ENCODE data around the gene SLC9A9.

The SLC9A9 gene

DNA sequence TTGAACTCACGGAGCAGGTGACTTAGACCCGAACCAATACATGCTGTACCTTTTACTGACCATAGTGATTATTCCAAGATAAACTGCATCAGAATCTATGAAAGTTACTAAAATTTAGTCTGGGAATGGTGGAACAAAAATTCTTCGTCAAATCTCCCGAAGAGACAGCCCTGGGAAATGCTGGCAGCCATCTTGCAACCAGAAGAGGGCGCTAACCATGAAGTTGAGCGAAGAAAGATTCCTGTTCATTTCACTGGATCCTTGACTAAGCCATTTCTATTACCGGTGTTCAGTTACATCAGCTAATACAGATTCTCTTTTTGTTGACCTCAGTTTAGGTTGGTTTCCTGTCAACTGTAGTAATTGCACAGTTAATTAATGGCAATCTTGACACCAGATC, 199.6 kb downstream of the SLC9A9 start:
- Mint-ChIP-seq H3K27ac (no peak overlapping the region), H3K27me3 (no peaks in the 10 kb centered on the region), H3K4me3 (no peak overlapping the region), H3K36me3 (ENCODE audit: low read depth) (peaks cover 10% of the 10 kb centered on the region), H3K9me3 (no peaks in the 10 kb centered on the region), H3K4me1 (ENCODE audit: low read depth) (peaks cover 11% of the 10 kb centered on the region)
- intact Hi-C loops (cut with micrococcal nuclease): no loop called here

DNA sequence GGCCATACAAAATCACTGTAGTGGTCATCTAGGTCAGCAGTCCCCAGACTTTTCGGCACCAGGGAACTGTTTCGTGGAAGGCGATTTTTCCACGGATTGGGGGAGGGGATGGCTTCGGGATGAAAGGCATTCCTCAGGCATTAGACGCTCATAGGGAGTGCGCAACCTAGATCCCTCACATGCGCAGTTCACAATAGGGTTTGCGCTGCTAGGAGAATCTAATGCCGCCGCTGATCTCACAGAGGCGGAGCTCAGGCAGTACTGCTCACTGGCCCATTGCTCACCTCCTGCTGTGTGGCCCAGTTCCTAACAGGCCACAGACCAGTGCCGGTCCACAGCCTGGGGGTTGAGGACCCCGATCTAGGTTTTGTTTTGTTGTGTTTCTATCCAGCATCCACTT, 200.1 kb downstream of the SLC9A9 start:
- Mint-ChIP-seq H3K27me3 (no peaks in the 10 kb centered on the region), H3K9me3 (no peaks in the 10 kb centered on the region), H3K4me3 (no peak overlapping the region), H3K36me3 (ENCODE audit: low read depth) (peaks cover 10% of the 10 kb centered on the region), H3K27ac (no peak overlapping the region), H3K4me1 (ENCODE audit: low read depth) (peaks cover 11% of the 10 kb centered on the region)
- intact Hi-C loops (cut with micrococcal nuclease): no loop called here

- Mint-ChIP-seq H3K27me3 (no peaks in the 10 kb centered on the region), H3K4me3 (no peak overlapping the region), H3K4me1 (ENCODE audit: low read depth) (peaks cover 5% of the 10 kb centered on the region), H3K9me3 (peaks cover 5% of the 10 kb centered on the region), H3K36me3 (ENCODE audit: low read depth) (peaks cover 6% of the 10 kb centered on the region), H3K27ac (no peak overlapping the region)
- intact Hi-C loops (cut with micrococcal nuclease): loop anchor here (2.0 to 5.0 kb wide), 2 partner anchors 210 to 527 kb away; partner anchors contain the start of gene CHST2
Measured at GRCh38 chr3:143644370-143645089, 203.7 kb downstream of the SLC9A9 start.

GRCh38 chr3:143643905-143644304, 204.4 kb downstream of the SLC9A9 start:
- Mint-ChIP-seq H3K4me3 (no peak overlapping the region), H3K9me3 (peaks cover 5% of the 10 kb centered on the region), H3K36me3 (ENCODE audit: low read depth) (peaks cover 6% of the 10 kb centered on the region), H3K27ac (no peak overlapping the region), H3K4me1 (ENCODE audit: low read depth) (peaks cover 5% of the 10 kb centered on the region), H3K27me3 (no peaks in the 10 kb centered on the region)
- intact Hi-C loops (cut with micrococcal nuclease): loop anchor here (2.0 to 5.0 kb wide), 2 partner anchors 209 to 527 kb away; partner anchors contain the start of gene CHST2

DNA sequence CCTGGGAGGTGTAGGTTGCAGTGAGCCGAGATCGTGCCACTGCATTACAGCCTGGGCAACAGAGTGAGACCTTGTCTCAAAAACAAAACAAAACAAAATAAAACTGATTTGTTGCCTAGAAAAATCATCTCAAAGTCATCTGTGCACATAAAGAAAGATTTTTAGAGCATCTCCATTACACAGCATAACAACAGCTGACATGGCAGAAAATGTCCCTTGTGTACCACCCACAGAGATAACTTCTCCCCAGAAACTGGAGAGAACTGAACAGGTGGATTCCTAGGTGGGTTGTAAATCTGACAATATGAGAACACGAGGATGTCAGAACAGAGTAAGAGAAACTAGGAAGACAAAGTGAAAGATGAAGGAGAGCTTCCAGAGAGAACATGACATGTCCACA, 207.5 kb downstream of the SLC9A9 start:
- Mint-ChIP-seq H3K9me3 (peaks cover 15% of the 10 kb centered on the region), H3K4me1 (ENCODE audit: low read depth) (peaks cover 5% of the 10 kb centered on the region), H3K4me3 (no peak overlapping the region), H3K36me3 (ENCODE audit: low read depth) (peaks cover 6% of the 10 kb centered on the region), H3K27ac (no peak overlapping the region), H3K27me3 (no peaks in the 10 kb centered on the region)
- intact Hi-C loops (cut with micrococcal nuclease): loop anchor here (5.0 kb wide), 1 partner anchor 523 kb away; the partner anchor contains the start of gene CHST2

- H3K9me3 Mint-ChIP-seq: peaks cover 15% of the 10 kb centered on the region
- H3K4me1 Mint-ChIP-seq (ENCODE audit: low read depth): no peaks in the 10 kb centered on the region
- H3K27ac Mint-ChIP-seq: no peak overlapping the region
- intact Hi-C loops (cut with micrococcal nuclease): no loop called here
- no peak overlapping the region for H3K4me3 Mint-ChIP-seq
- H3K27me3 Mint-ChIP-seq: no peaks in the 10 kb centered on the region
- peaks cover 8% of the 10 kb centered on the region for H3K36me3 Mint-ChIP-seq (ENCODE audit: low read depth)
Measured at GRCh38 chr3:143637133-143637532, 211.1 kb downstream of the SLC9A9 start.

DNA sequence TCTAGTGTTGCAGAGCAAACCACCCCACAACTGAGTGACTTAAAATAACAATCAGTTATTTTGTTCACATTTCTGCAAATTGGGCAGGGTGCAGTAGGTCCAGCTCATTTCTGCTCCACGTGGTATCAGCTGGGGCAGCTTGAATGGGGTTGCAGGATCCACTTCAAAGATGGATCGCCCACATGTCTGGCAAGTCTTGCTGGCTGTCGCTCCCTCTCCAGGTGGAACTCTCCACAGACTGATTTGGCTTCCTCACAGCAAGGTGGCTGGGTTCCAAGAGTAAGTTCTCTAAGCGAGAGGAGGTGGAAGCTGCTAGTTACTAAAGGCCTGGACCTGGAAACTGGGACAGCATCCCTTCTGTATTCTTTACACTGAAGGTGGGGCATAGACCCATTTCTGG, 213.3 kb downstream of the SLC9A9 start:
- intact Hi-C loops (cut with micrococcal nuclease): no loop called here
- no peaks in the 10 kb centered on the region for H3K4me1 Mint-ChIP-seq (ENCODE audit: low read depth)
- peaks cover 6% of the 10 kb centered on the region for H3K36me3 Mint-ChIP-seq (ENCODE audit: low read depth)
- peaks cover 10% of the 10 kb centered on the region for H3K9me3 Mint-ChIP-seq
- no peaks in the 10 kb centered on the region for H3K27me3 Mint-ChIP-seq
- no peak overlapping the region for H3K27ac Mint-ChIP-seq
- no peak overlapping the region for H3K4me3 Mint-ChIP-seq

GRCh38 chr3:143634427-143634826, 213.8 kb downstream of the SLC9A9 start:
- Mint-ChIP-seq H3K9me3 (peaks cover 10% of the 10 kb centered on the region), H3K27me3 (no peaks in the 10 kb centered on the region), H3K4me1 (ENCODE audit: low read depth) (no peaks in the 10 kb centered on the region), H3K36me3 (ENCODE audit: low read depth) (peaks cover 6% of the 10 kb centered on the region), H3K27ac (no peak overlapping the region), H3K4me3 (no peak overlapping the region)
- intact Hi-C loops (cut with micrococcal nuclease): no loop called here

DNA sequence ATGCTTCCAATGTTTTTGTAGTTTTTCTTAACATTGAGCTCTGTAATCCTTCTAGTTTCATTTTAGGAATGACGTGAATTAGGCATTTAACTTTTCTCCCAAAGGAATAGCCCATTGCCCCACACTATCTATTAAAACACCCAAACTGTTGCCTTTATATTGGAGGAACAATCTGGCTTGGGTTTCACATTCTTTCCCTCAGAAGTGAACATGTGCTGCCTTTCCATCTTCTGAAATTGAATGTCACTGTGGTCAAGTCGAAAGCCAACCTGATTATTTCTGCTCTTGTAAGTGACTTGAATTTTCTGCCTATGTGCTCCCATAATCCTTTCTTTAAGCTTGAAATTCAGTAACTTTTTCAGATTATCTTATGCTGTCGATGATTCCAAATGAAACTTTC, 214.5 kb downstream of the SLC9A9 start:
- no peaks in the 10 kb centered on the region for H3K27me3 Mint-ChIP-seq
- no peak overlapping the region for H3K27ac Mint-ChIP-seq
- peaks cover 10% of the 10 kb centered on the region for H3K9me3 Mint-ChIP-seq
- intact Hi-C loops (cut with micrococcal nuclease): no loop called here
- peaks cover 6% of the 10 kb centered on the region for H3K36me3 Mint-ChIP-seq (ENCODE audit: low read depth)
- H3K4me3 Mint-ChIP-seq: no peak overlapping the region
- H3K4me1 Mint-ChIP-seq (ENCODE audit: low read depth): no peaks in the 10 kb centered on the region

- Mint-ChIP-seq H3K4me3 (no peak overlapping the region), H3K36me3 (ENCODE audit: low read depth) (peaks cover 6% of the 10 kb centered on the region), H3K27ac (no peak overlapping the region), H3K27me3 (no peaks in the 10 kb centered on the region), H3K9me3 (no peaks in the 10 kb centered on the region), H3K4me1 (ENCODE audit: low read depth) (no peaks in the 10 kb centered on the region)
- intact Hi-C loops (cut with micrococcal nuclease): no loop called here
Measured at GRCh38 chr3:143629726-143630125, 218.5 kb downstream of the SLC9A9 start.

GRCh38 chr3:143628971-143629370, 219.3 kb downstream of the SLC9A9 start:
- intact Hi-C loops (cut with micrococcal nuclease): no loop called here
- Mint-ChIP-seq H3K27me3 (no peaks in the 10 kb centered on the region), H3K9me3 (no peaks in the 10 kb centered on the region), H3K4me1 (ENCODE audit: low read depth) (no peaks in the 10 kb centered on the region), H3K27ac (no peak overlapping the region), H3K4me3 (no peak overlapping the region), H3K36me3 (ENCODE audit: low read depth) (peaks cover 6% of the 10 kb centered on the region)

DNA sequence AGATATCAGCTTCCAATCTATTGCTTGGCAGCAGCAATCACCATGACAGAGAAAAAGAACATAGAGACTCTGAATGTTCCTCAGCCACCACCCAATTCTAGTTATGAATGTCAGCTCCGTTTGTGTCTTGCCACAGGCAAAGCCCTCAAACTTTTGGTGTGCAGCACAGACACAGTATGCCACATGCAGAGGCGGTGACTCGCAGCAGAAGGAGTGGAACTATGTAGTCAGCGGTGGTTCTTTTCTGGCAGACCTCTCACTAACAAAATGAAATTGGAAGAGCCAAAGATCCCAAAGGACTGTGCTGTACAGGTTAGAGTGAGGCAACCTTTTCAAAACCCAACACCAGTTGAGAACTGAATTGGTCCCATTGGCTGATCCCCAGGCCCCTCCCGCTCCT, 220.9 kb downstream of the SLC9A9 start:
- no peaks in the 10 kb centered on the region for H3K9me3 Mint-ChIP-seq
- H3K4me3 Mint-ChIP-seq: no peak overlapping the region
- intact Hi-C loops (cut with micrococcal nuclease): no loop called here
- H3K36me3 Mint-ChIP-seq (ENCODE audit: low read depth): peaks cover 12% of the 10 kb centered on the region
- H3K4me1 Mint-ChIP-seq (ENCODE audit: low read depth): no peaks in the 10 kb centered on the region
- H3K27me3 Mint-ChIP-seq: no peaks in the 10 kb centered on the region
- H3K27ac Mint-ChIP-seq: no peak overlapping the region

DNA sequence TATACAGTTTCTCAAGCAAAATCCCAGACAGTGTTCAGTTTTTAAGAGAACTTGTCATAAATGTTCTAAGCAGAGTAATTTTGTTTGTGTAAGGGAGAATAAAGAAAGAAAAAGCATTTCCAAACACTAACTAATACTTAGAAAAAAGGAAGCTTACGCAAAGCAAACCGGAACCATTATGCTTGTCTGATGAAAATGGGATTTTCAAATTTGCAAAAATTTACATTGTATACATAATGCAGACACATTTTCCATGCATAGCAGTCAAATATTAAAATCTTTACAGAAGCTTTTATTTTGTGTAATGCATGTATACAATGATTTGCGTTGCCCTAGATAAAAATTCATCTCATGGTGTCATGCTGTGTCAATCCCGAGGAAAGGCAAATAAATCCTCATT, 229.0 kb downstream of the SLC9A9 start:
- H3K9me3 Mint-ChIP-seq: peaks cover 15% of the 10 kb centered on the region
- no peak overlapping the region for H3K27ac Mint-ChIP-seq
- H3K27me3 Mint-ChIP-seq: no peaks in the 10 kb centered on the region
- intact Hi-C loops (cut with micrococcal nuclease): no loop called here
- H3K4me1 Mint-ChIP-seq (ENCODE audit: low read depth): peaks cover 9% of the 10 kb centered on the region
- peaks cover 13% of the 10 kb centered on the region for H3K36me3 Mint-ChIP-seq (ENCODE audit: low read depth)
- H3K4me3 Mint-ChIP-seq: no peak overlapping the region

- H3K27me3 Mint-ChIP-seq: no peaks in the 10 kb centered on the region
- intact Hi-C loops (cut with micrococcal nuclease): no loop called here
- H3K9me3 Mint-ChIP-seq: peaks cover 14% of the 10 kb centered on the region
- no peak overlapping the region for H3K4me3 Mint-ChIP-seq
- H3K36me3 Mint-ChIP-seq (ENCODE audit: low read depth): peaks cover 8% of the 10 kb centered on the region
- H3K27ac Mint-ChIP-seq: no peak overlapping the region
- H3K4me1 Mint-ChIP-seq (ENCODE audit: low read depth): peaks cover 18% of the 10 kb centered on the region
Measured at GRCh38 chr3:143617050-143617449, 231.2 kb downstream of the SLC9A9 start.

GRCh38 chr3:143613226-143613625, 235.0 kb downstream of the SLC9A9 start:
- Mint-ChIP-seq H3K27me3 (no peaks in the 10 kb centered on the region), H3K9me3 (no peaks in the 10 kb centered on the region), H3K36me3 (ENCODE audit: low read depth) (peaks cover 5% of the 10 kb centered on the region), H3K27ac (no peak overlapping the region), H3K4me3 (no peak overlapping the region), H3K4me1 (ENCODE audit: low read depth) (peaks cover 9% of the 10 kb centered on the region)
- intact Hi-C loops (cut with micrococcal nuclease): no loop called here
